Tibial nerve (tissue), 4 donors: Measurements from ENCODE around the gene CMIP.

Experiments used
- CTCF ChIP-seq, 5 experiments: fragments of 200-600 bp in 3 of 5; fragments of 450-650 bp in 2 of 5; sonication (generic) in 3 of 5; IDR thresholded peaks; one replicate each; pipeline ENCODE4 v1.5.1; 2016 to 2019; ENCODE audit warnings: antibody characterized with exemption in 5 of 5, mild to moderate bottlenecking in 3 of 5, moderate library complexity in 2 of 5
- EP300 ChIP-seq, 2 donors: sonication (generic); formaldehyde crosslinking; IDR thresholded peaks; one replicate each; pipeline ENCODE4 v1.6.1; 2017; ENCODE audit warnings: antibody characterized with exemption in 2 of 2, mild to moderate bottlenecking in 1 of 2
- POLR2A ChIP-seq, 2 donors: fragments of 450-650 bp; IDR thresholded peaks; one replicate each; pipeline ENCODE4 v1.6.1; 2017; ENCODE audit warnings: antibody characterized with exemption in 2 of 2, mild to moderate bottlenecking in 2 of 2, moderate library complexity in 2 of 2

- no peak for TF ChIP-seq CTCF (IDR thresholded peaks at IDR 0.05)
- TF ChIP-seq POLR2A (IDR thresholded peaks at IDR 0.05): no peak
- peak; percentile 17 to 74 for TF ChIP-seq EP300 (IDR thresholded peaks at IDR 0.05)
These were observed 7.4 kb downstream of the CMIP start for GRCh38 chr16:81451753-81452680.
